Measurements from ENCODE around the gene B9D1.

The B9D1 gene

GRCh38 chr17:19317359-19318095, 45.0 kb downstream of the B9D1 start:
- peak; percentile 64 for DNase-seq

DNA sequence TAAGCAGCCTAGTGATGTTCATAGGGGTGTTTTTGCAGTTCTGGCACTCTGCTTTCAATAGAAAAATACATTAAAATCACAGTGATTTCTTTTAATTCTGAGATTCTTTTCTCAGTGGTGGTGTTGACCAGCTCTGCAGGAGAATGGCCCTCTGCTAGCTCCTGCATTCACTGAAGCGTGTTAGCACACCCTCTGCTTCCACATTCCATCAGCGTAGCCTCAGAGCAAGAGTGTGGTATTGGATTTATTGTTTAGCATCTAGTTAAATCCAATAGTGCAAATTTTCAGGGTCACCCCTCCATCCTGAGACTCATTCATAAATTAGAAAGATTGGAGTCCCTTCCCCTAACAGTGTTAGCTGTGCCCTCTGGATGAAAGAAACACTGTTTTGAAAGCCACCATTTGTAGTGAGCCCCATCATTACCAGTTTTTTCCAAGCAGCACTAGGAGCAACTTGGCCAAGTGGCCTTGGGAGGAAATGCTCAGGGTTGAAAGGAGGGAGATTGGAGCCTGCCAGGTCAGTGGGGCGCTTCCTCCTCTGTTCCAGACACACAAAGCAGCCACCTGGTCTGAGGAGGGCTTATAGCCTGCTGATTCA, 45.7 kb downstream of the B9D1 start:
- DNase-seq, result no peak

DNA sequence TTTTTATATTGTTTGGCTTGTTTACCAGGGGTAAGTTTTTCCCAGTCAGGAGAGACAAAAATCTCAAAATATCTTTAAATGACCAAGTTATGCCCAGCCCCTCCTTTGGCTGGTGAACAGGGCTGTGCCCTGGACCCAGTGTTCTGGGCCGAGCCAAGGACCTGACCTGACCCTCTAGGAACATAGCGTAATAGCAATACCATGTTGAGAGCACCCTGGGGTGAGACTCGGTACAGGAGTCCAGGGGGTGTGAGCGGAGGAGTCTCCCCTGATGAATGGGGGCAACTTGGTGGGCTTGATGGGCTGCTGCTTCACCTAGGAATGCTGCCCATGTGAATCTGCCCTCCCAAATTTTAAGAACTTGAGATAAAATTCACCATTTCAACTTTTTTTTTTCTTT, 47.4 kb downstream of the B9D1 start:
- no peak for DNase-seq

DNA sequence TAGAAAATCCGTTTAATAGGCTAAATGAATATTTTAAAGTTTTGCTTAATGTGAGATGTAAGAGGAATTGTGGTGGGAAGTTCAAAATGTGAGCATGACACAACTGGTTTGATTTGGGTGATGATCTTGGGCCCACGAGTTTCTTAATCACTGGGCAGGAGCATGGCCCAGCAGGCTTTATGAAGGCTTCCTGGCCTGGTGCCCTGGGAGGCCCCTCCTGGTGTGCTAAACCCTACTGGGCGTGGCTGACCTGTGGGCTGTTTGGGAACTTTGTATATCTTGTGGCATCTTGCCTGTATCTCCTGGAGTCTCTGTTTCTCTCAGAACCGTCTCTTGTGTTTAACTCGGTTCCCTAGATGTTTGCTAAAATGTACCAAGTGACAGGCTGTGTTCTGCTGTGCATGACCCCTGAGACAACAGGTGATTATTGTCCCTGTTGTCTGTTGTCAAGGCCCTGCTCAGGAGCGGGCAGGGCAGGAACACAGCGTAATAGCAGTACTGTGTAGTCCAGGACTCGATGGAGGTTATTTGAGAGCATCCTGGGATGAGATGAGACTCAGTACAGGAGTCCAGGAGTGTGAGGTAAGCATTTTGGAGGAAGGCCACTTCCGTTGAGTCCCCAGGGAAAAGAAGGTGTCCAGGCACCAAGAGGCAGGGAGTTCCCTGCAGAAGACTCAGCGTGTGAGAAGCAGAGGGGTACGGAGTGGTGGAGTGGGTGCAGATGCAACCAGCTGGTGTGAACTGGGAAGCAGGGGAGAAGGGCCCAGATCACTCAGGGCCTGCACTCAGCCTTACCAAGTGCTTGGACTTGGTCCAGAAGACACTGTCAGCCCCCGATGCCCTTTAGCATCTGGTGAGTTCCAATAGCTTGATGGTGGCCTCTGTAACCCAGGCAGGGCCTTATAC, 48.5 kb downstream of the B9D1 start:
- no peak for DNase-seq

- DNase-seq, result no peak
These were observed 49.3 kb downstream of the B9D1 start for GRCh38 chr17:19313066-19313745.

- DNase-seq, result no peak
These were observed 50.1 kb downstream of the B9D1 start for GRCh38 chr17:19312406-19312805.

GRCh38 chr17:19311421-19312215, 50.9 kb downstream of the B9D1 start:
- DNase-seq, result no peak

DNA sequence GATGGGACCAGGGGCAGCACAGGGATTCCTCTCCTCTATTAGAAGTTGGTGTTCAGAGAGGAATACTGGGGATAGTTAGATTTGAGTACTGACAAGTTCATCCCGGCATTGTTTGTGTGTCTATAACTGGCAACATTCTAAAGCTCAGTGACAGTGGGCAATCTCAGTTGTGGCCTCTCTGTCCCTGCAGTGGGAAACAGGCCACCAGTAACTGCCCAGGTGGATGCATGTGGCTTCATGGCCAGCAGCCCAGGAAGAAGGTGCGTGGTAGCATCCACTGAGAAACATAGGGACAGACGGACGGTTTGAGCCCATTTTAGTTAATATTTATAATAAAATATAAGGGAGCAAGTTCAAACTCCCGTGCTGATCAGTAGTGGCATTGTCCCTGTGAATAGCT, 51.5 kb downstream of the B9D1 start:
- no peak for DNase-seq

DNA sequence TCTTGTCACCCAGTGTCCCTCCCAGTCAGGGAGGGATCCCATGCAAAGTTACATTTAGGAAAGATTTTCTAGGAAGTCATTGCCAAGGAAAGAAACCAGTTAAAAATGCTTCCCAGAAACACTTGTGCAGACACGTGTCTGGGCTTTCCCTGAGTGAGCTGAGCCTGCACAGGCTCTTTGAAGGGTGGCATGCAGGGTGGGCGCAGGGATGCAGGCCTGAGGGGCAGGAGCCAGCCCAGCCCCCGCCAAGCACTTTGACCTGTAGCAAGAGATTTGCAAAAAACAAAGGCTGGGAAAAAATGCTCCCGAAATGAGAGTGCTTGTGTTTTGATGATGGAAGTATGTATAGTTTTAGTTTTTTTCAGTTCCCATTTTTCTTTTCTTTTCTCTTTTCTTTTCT, 52.4 kb downstream of the B9D1 start:
- DNase-seq, result no peak

DNA sequence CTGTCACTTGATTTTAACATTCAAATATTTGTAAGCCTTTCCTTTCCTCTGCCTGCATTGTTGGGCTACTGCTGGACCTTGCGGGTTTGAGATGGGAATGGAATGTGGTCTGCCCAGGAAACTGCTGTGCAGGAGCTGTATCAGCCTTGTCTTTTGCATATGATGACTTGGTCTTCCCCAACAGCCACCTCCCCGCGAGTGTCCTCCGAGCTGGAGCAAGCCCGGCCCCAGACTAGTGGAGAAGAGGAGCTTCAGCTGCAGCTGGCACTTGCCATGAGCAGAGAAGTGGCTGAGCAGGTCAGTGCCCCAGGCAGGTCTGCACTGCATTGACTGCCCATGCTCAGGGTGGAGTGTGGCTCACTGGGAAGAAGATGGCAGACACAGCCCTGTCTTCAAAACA, 52.8 kb downstream of the B9D1 start:
- DNase-seq, result no peak

GRCh38 chr17:19308398-19308797, 54.1 kb downstream of the B9D1 start:
- DNase-seq, result no peak

- no peak for DNase-seq
These were observed 55.0 kb downstream of the B9D1 start for GRCh38 chr17:19307521-19307920.

GRCh38 chr17:19306160-19307111, 56.1 kb downstream of the B9D1 start:
- no peak for DNase-seq

GRCh38 chr17:19305761-19306159, 56.8 kb downstream of the B9D1 start:
- no peak for DNase-seq

DNA sequence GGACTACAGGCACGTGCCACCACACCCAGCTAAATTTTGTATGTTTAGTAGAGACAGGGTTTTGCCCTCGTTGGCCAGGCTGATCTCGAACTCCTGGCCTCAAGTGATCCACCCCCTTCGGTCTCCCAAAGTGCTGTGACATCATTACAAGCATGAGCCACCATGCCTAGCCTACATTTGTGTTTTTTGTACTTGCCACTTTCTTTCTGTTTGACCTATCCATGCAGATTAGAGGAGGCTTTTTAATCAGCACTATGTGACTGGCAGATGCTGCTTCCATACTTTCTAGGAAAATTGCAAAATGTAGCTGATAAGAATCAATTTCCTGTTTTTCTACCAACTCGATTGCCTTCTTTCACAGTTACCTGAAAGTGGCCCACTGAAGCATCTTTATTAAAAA, 57.3 kb downstream of the B9D1 start:
- no peak for DNase-seq

DNA sequence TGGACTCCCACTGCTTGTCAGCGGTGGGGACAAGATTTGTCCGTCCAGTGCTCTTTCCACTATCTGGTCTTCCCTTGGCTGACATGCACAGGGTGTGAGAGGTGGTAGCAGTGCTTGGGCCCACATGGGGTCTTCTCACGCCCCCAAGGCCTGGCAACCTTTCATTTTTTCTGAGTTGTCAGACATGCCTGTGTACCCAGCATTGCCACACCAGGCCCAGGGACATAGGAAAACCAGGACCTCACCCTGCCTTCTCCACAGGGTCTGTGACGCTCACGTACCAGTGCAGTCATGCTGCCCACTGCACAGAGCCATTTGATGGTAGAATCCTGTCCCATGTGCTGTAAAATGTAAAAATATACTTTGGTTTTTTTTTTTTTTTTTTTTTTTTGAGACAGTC, 57.8 kb downstream of the B9D1 start:
- DNase-seq, result no peak

- peak; percentile 22 for DNase-seq
These were observed 58.3 kb downstream of the B9D1 start for GRCh38 chr17:19304209-19304608.

DNA sequence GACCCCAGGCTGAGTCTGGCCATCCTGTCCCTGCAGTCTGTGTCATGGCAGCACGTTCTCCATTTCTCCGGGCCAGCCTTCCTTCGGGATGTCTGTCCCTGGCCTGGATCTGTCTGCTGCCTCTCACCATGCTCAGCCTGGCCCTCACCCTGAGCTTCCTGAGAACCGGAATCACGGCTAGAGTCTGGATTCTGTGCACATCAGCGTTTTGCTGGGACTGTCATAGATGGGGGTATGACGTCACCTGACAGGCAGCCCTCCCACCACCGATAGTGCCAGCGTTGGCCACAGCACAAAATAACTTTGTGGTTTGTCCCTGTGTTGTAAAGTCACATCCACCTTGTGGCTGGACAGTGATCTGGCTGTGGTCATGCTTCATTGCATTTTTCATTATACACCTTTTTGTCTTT, 59.2 kb downstream of the B9D1 start:
- no peak for DNase-seq

- DNase-seq, result no peak
These were observed 59.7 kb downstream of the B9D1 start for GRCh38 chr17:19302791-19303331.

- no peak for DNase-seq
These were observed 60.5 kb downstream of the B9D1 start for GRCh38 chr17:19301973-19302372.
